ENCODE data around the gene MID1.

GRCh38 chrX:10524578-10524977 lies 95.8 kb downstream of the MID1 start:
- TF ChIP-seq POLR2A (IDR thresholded peaks at IDR 0.05; ENCODE audit: low read length) (no peak), GATA1 (IDR thresholded peaks at IDR 0.05; ENCODE audit: low read depth, low read length) (no peak)

All from erythroblast (primary cell).